Choroid plexus epithelial cell (primary cell): ENCODE data around the gene LGALS1.

Experiments
- DNase-seq: peaks from one replicate; pipeline ENCODE4 v3.0.0-alpha.2; 2010; ENCODE audit warnings: low read depth
- H3K4me3 ChIP-seq: 2 replicates; pipeline ENCODE4 v1.5.1; 2011; ENCODE audit warnings: low read depth, mild to moderate bottlenecking, control low read depth, low read length, moderate library complexity
- TF ChIP-seq, protein P1 (sequence below): conservative IDR thresholded peaks from 2 replicates; pipeline ENCODE4 v1.5.1; 2011; ENCODE audit warnings: low read depth, mild to moderate bottlenecking, control low read depth, inconsistent platforms, low read length, moderate library complexity

Gene LGALS1

DNA sequence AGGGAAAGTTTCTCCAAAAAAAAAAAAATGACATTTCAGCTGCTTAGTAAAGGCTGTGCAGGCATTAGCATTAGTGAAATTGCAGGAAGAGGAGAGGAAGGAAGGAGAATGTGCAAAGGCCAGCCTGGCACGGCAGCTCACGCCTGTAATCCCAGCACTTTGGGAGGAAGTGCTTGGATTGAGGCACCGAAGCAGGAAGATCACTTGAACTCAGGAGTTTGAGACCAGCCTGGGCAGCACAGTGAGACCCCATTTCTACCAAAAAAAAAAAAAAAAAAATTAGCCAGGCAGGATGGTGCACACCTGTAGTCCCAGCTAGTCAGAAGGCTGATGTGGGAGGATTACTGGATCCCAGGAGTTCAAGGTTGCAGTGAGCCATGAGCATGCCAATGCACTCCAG, 29.2 kb downstream of the LGALS1 start:
- DNase-seq, result no peak
- no peak overlapping the region for H3K4me3 ChIP-seq
- TF ChIP-seq, protein P1, sequence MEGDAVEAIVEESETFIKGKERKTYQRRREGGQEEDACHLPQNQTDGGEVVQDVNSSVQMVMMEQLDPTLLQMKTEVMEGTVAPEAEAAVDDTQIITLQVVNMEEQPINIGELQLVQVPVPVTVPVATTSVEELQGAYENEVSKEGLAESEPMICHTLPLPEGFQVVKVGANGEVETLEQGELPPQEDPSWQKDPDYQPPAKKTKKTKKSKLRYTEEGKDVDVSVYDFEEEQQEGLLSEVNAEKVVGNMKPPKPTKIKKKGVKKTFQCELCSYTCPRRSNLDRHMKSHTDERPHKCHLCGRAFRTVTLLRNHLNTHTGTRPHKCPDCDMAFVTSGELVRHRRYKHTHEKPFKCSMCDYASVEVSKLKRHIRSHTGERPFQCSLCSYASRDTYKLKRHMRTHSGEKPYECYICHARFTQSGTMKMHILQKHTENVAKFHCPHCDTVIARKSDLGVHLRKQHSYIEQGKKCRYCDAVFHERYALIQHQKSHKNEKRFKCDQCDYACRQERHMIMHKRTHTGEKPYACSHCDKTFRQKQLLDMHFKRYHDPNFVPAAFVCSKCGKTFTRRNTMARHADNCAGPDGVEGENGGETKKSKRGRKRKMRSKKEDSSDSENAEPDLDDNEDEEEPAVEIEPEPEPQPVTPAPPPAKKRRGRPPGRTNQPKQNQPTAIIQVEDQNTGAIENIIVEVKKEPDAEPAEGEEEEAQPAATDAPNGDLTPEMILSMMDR, result no peak

GRCh38 chr22:37705205-37705604, 29.8 kb downstream of the LGALS1 start:
- H3K4me3 ChIP-seq, result no peak overlapping the region
- TF ChIP-seq, protein P1, result no peak
- no peak for DNase-seq

GRCh38 chr22:37708580-37709444, 33.4 kb downstream of the LGALS1 start:
- no peak overlapping the region for H3K4me3 ChIP-seq
- DNase-seq, result no peak
- TF ChIP-seq, protein P1, result no peak

DNA sequence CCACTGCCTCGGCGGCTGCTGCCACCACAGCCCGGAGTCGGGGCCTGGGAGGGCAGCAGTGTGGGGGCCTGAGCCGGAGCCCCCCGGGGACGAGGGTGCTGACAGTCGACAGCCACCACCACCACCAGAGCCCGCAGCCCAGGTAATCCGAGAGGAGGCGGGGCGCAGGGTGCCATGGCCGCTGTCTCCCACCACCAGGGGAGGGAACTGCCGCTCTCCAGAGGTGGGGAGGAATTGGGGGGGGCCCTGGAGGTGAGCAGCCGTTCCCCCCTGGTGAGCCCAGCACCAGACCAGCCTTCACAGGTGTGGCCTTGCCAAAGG, 34.0 kb downstream of the LGALS1 start:
- no peak overlapping the region for H3K4me3 ChIP-seq
- TF ChIP-seq, protein P1, result no peak
- no peak for DNase-seq

DNA sequence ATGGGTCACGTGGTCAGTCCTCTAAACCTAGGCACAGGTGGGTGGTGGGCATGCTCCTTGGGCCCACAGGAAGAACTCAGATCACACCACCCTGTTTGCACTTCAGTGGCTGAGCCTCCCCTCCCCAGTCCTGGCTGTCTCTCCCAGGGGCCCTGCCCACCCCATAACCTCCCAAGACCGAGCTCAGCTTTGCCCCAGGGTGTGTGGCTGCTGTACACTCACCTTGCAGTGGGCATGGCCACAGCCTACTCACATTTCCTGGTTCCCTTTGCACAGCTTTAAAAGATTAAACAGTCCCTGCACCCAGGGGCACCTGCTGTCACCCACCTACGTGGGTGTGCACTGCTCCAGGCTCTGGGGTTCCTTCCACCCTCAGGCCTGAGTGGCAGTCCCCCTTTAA, 35.2 kb downstream of the LGALS1 start:
- H3K4me3 ChIP-seq, result no peak overlapping the region
- DNase-seq, result no peak
- TF ChIP-seq, protein P1, result no peak

DNA sequence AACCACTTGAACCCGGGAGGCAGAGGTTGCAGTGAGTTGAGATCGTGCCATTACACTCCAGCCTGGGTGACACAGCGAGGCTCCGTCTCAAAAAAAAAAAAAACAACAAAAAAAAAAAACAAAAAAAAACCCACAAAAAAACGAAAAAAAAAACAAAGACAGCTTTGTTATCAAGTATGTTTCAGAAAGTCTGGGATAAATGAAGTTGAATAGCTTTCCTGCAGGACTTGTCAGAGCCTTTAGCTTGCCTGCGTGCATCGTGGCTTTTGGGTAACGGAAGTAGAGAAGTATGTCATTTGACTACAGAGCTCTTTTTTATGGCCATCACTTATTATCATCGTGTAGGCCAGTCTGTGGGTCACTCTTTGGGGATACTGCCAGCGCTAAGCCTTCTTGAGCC, 36.1 kb downstream of the LGALS1 start:
- no peak overlapping the region for H3K4me3 ChIP-seq
- no peak for DNase-seq
- TF ChIP-seq, protein P1, result no peak

- no peak for DNase-seq
- TF ChIP-seq, protein P1, result no peak
Measured at GRCh38 chr22:37713761-37714160, 38.3 kb downstream of the LGALS1 start.

More at GRCh38 chr22:37713761-37714160, 38.3 kb downstream of the LGALS1 start:
- no peak overlapping the region for H3K4me3 ChIP-seq
